HG03432 (cell line): ENCODE measurements around the gene NKX6-1.

Experiments
- ATAC-seq: cut with Tn5 transposase; IDR thresholded peaks from one replicate; pipeline ENCODE4 v1.9.1; 2021; ENCODE audit warnings: mild to moderate bottlenecking, moderate library complexity; ENCODE audit not compliant: unreplicated experiment

NKX6-1 gene

DNA sequence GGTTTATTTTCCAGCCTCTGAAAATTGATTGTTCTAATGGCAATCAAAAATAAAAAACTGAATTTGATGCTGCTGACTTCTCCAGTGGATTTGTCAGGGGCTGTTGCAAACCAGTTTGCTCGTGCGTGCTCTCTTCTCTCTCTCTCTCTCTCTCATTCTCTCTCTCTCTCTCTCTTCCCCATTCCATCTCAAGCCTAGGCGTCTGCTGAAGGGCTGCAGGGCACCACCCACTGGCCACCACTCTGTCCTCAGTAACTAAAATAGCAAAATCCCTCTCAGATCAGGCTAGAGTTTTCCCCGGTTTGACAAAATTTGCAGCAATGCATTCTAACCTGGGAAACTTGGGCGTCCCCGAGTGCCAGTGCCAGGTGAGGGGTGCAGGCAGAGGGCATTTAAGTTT, 19.4 kb downstream of the NKX6-1 start:
- ATAC-seq, result no peak

DNA sequence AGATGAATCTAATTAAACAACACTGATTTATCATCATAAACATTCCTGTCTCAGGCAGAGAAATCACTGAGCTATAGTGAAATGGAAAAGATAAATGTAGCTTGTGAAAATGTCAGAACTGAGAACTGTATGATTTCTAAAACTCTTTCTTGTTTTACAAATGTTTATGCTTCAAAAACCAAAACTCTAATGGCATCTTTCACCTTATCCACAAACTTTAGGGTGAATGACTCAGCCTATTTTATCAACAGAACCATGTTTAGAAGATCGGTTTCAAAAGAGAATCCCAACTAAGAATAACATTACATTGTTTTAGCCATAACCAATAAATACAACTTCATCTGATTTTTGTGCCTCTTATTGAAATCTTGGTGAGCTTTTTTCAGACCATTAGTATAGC, 21.4 kb downstream of the NKX6-1 start:
- ATAC-seq, result no peak

DNA sequence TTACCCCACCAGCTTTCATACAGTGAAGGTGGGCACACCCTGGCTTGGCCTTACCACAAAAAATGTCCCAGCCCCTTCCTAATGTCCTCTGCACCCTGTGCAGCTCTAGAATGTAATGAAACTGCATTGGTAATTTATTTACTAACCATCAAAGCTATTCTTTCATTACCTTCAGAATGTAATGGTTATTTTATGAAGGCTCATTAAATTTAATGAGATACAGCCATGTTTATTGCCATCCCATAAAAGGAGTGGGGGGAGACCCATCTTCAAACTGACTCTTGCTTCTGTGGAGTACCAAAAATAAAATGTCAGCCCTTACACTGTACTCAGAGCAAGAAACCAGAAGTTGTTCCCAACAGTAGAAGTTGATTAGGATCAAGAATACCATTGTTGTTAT, 25.0 kb downstream of the NKX6-1 start:
- ATAC-seq, result no peak

DNA sequence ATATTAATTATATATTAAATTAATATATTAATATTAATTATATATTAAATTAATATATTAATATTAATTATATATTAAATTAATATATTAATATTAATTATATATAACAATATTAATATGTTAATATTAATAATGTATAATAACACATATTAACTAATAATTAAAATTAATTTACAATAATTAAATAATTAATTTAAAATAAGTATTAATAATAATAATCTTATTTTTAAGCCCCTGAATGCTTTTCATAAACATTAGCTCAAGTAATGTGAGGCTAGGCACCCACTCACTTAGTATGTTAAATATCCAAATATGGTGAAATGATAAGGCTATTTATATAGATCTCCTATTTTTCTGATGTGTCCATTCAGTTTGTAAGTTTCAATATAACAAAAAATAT, 26.9 kb downstream of the NKX6-1 start:
- ATAC-seq, result no peak

DNA sequence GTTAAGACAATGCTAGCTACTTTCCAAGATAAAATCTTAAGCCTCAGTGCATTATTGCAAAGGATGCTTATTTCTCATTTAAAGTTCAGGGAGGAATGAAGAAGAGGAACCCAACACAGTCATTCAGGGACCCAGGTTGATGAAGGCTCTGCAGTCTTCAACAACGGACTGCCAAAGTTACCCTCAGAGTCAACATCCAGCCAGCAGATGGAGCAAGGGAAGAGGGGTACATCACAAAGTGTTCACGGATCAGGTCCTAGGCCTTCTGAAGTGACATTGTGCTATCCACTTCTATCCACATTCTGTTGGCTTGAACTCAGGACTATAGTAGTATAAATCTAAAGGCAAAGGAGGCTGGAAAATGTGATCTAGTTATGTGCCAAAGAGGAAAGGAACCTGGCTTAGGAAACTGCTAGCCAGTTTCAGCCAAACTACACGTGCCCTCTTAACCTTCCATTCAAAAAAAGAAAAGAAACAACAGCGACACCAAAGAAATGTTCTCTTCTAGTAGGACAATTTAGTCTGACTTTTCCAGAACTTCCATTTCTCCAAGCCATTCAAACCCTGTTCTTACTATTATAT, 28.8 kb downstream of the NKX6-1 start:
- no peak for ATAC-seq

DNA sequence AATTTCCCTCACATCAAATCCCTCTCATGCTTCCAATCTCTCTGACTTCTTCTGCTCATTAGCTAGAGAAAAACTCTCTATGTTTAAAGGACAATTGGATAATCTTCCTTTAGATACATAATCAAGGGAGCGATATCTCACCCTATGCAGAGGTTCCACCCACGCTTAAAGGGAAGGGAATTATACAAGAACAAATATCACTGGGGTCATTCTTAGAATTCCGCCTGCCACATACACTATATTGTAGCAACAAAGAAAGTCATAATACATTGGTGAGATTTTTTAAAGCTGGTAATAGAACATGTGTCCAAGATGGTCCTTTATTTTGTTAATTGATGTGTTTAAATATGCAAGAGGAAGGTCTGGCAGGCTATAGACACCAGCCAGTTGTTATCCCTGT, 31.5 kb downstream of the NKX6-1 start:
- no peak for ATAC-seq

DNA sequence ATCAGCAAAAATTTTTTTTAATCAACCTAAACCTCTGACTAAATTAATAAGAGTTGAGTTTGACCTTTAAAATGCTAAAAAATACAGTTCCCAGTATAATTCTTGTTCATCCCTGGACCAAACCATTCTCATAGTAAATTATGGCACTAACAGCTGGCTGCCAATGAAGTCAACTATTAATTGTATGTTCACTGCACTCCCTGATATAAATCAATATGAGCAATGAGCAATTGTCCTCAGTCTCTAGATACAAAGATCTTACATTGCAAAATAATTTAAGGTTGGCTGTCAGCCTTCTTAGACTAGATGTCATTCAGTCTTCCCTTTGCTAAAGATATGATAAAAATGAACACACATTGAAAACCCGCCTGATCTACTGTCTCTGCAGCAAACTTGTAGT, 39.3 kb downstream of the NKX6-1 start:
- ATAC-seq, result no peak

DNA sequence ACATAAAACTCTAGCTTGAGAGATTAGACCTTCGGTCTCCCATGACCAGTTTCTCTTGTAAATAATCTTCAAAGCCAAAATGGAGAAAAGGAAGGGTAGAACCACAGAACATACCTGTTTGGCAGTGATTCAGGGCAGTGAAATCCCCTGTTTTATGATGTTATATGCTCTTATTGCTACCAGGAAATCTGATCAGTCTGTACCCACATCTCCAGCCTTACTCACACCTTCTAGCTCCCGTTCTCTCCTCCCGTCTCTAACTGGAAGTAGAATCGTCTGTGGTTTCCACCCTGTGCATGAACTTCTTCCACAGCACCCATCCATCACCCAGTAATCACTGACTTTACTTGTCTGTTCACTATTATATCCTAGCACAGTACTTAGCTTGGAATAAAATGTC, 42.9 kb downstream of the NKX6-1 start:
- ATAC-seq, result no peak

DNA sequence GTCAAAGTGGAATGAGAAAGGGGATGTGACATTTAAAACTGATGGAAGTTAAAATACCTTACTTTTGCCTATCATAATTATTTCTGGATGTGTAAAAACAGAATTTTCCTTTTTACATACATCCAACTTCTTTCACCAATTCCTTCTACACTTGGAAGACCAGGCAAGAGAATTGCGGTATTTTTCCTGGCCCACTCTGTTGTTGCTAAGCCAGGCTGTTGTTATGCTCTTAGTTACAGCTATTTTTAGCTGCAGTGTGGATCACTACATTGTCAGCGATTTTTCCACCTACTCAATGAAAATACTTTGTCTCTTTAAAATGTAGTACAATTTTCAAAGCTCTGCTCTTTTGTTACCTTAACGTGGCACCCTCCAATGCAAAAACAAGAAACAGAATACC, 43.4 kb downstream of the NKX6-1 start:
- no peak for ATAC-seq

DNA sequence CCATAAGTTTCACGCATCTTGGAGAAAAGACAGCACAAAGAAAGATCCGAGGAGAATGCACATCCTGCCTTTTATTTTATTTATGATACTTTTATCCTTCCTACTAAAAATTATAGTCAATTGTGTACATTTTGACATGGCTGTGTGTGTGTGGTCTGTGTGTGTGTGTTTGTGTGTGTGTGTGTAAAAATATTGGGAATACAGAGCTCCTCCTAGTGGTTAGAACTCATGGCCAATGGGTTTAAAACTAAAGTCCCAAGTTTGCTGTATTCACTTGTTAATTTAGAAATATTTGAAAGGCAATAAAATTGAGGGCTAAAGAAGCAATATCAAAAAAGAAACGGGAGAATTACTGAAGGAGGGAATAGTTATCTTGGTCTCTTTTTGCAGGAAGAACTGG, 47.5 kb downstream of the NKX6-1 start:
- no peak for ATAC-seq

DNA sequence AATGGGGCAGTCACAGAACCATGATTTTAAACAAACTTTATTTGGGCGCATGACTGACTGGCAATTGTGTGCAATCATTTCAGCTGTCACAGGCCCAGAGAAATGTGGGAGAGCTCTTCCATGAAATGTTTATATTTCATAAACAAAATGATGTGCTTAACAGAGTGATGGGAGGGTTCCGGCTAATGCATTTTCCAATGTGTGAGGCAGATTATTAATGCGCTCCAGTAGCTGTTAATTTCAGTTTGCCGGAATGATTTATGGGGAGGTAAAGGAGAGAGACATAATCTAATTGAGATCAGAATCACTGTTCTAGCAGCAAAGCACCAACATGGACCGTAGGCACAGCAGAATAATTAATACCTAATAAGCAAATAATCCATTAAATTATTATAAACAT, 55.6 kb downstream of the NKX6-1 start:
- ATAC-seq, result no peak

DNA sequence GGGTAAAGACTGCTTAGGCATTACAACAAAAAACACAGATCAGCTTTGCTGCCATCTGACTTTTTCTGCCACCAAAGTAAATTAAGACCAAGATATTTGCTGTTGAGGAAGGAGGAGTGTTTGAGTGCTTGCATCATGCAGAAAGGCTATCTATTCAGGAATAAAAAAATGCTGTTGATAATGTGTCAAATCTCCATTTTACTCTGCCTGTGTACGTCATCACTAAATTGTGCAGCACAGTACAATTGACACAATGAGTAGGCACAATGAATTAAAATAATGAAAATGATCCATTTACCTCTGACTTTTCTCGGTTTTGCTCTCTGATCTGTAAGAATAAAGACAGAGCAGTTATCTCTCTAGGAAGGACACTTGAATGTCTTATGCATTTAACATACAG, 56.3 kb downstream of the NKX6-1 start:
- ATAC-seq, result no peak
